ENCODE data around the gene CNN2. TPM values are rescaled to one million over a fixed set of nuclear protein-coding genes. Genes with fewer than 3 reads are reported as not detected.

Gene CNN2
- polyA plus RNA-seq, 3 donors = 69.9 to 213 (median 144) TPM

DNA sequence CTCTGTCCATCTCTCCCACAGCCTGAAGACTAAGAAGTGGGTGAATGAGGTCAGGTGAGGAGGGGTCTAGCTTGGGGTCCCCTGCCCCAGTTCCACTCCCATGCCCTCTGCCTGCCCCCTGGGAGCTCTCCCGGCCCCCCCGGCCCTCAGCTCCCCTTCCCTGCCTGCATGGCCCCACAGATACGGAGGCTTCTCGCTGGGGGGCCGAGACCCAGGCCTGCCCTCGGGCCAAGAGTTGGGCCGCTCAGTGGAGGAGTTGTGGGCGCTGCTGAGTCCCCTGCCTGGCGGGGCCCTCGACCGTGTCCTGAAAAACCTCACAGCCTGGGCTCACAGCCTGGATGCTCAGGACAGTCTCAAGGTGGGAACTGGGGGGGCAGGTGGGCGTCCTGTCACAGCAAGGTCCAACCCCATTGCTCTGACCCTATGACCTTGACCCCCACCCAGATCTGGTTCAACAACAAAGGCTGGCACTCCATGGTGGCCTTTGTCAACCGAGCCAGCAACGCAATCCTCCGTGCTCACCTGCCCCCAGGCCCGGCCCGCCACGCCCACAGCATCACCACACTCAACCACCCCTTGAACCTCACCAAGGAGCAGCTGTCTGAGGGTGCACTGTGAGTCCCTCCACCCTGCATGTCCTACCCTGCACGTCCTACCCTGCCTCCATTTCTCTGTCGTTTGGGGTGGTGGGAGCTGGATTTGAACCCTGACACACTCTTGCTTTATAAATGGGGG, 29.6 kb downstream of the CNN2 start:
- no peak for DNase-seq
- no peaks in the 10 kb centered on the region for H3K4me1 ChIP-seq (ENCODE audit: control insufficient read depth in 1 of 2, insufficient read depth in 2 of 2, low read length in 2 of 2)
- no peak overlapping the region for H2AFZ ChIP-seq (ENCODE audit: insufficient read depth, low read depth, low read length, poor library complexity, severe bottlenecking)
- no peak overlapping the region for H3K27ac ChIP-seq (ENCODE audit: low read depth in 1 of 2, low read length in 2 of 2)
- H3K9me3 ChIP-seq (replicated peaks in 1 of 2; ENCODE audit: control insufficient read depth in 1 of 2, insufficient read depth in 1 of 2, low read length in 2 of 2) = peaks cover 21 to 25% of the 10 kb centered on the region in 2 donors
- H3K4me2 ChIP-seq (replicated peaks; ENCODE audit: extremely low read depth, low read length, poor library complexity, severe bottlenecking) = no peak overlapping the region
- intact Hi-C loops (cut with micrococcal nuclease) = no loop called here
- no peaks in the 10 kb centered on the region for H3K79me2 ChIP-seq (ENCODE audit: insufficient read depth, low read length)
- 100% methylated on average over 14 of the region's 20 CpGs for WGBS (ENCODE audit: insufficient coverage)
- H3K36me3 ChIP-seq (replicated peaks in 1 of 2; ENCODE audit: control insufficient read depth in 1 of 2, insufficient read depth in 2 of 2, low read length in 2 of 2) = peaks cover 52 to 73% of the 10 kb centered on the region in 2 donors
- peaks cover 10% of the 10 kb centered on the region for H4K20me1 ChIP-seq (ENCODE audit: insufficient read depth, low read length)
- no peak overlapping the region for H3K4me3 ChIP-seq (replicated peaks in 1 of 3; ENCODE audit: low read depth in 2 of 3, low read length in 3 of 3)
- H3K4me1 Mint-ChIP-seq = peaks cover 3% of the 10 kb centered on the region
- H3K27me3 Mint-ChIP-seq (ENCODE audit: low read depth in 3 of 3) = peaks cover 0 to 9% (median 0%) of the 10 kb centered on the region in 3 donors
- H3K9me3 Mint-ChIP-seq = peaks cover 17 to 34% (median 28%) of the 10 kb centered on the region in 7 donors
- H3K36me3 Mint-ChIP-seq = peaks cover 60 to 61% of the 10 kb centered on the region in 2 donors
- no peak overlapping the region for H3K9ac ChIP-seq (ENCODE audit: insufficient read depth, low read length, poor library complexity, severe bottlenecking)
- no peaks in the 10 kb centered on the region for H3K27me3 ChIP-seq (ENCODE audit: control insufficient read depth in 2 of 2, insufficient read depth in 2 of 2, low read length in 2 of 2)
- no peak for TF ChIP-seq CTCF (IDR thresholded peaks at IDR 0.05)
- no peak overlapping the region for H3K4me3 Mint-ChIP-seq
- H3K27ac Mint-ChIP-seq = peak overlapping the region in 2 of 7 donors; percentile 57 to 76

DNA sequence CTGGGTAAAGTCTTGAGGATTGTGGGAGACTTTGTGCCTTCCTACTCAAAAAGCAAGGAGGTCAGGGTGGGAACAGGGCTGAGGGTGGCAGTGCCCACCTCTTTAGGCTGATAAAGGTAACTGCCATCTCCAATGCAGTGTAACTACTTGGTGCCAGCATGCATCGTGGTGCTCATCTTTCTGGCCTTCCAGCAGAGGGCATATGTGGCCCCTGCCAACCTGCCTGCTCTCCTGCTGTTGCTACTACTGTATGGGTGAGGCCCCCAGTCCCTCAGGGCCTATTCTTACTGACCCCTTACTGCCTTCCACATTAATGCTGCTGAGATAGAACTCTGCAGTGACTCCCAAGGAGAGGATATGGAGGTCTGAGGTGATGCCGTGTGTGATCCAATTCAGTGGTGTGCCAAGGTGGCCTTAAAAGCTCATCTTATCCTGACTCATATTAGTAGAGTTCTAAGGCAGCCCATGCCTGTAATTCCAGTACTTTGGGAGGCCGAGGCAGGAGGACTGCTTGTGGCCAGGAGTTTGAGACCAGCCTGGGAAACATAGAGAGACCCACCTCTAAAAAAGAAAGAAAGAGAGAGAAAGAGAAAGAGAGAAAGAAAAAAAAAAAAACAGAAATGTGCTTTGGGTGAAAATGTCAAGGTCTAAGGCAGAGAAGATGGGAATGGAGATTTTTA, 30.9 kb downstream of the CNN2 start:
- no peak overlapping the region for H3K27ac ChIP-seq (ENCODE audit: low read depth in 1 of 2, low read length in 2 of 2)
- H3K4me3 ChIP-seq (replicated peaks in 1 of 3; ENCODE audit: low read depth in 2 of 3, low read length in 3 of 3) = no peak overlapping the region
- H3K79me2 ChIP-seq (ENCODE audit: insufficient read depth, low read length) = no peaks in the 10 kb centered on the region
- no peaks in the 10 kb centered on the region for H3K4me1 ChIP-seq (ENCODE audit: control insufficient read depth in 1 of 2, insufficient read depth in 2 of 2, low read length in 2 of 2)
- TF ChIP-seq CTCF (IDR thresholded peaks at IDR 0.05) = peak; percentile 13
- no peak overlapping the region for H3K9ac ChIP-seq (ENCODE audit: insufficient read depth, low read length, poor library complexity, severe bottlenecking)
- H3K27me3 ChIP-seq (ENCODE audit: control insufficient read depth in 2 of 2, insufficient read depth in 2 of 2, low read length in 2 of 2) = no peaks in the 10 kb centered on the region
- Mint-ChIP-seq H3K4me1 (peaks cover 3% of the 10 kb centered on the region), H3K27ac (peak overlapping the region in 1 of 7 donors; percentile 26), H3K27me3 (ENCODE audit: low read depth in 3 of 3) (peaks cover 0 to 9% (median 0%) of the 10 kb centered on the region in 3 donors), H3K9me3 (peaks cover 17 to 32% (median 28%) of the 10 kb centered on the region in 7 donors), H3K4me3 (no peak overlapping the region), H3K36me3 (peaks cover 54 to 56% of the 10 kb centered on the region in 2 donors)
- no peak overlapping the region for H3K4me2 ChIP-seq (replicated peaks; ENCODE audit: extremely low read depth, low read length, poor library complexity, severe bottlenecking)
- WGBS (ENCODE audit: insufficient coverage) = no CpG with 5 or more reads among the region's 3 CpGs
- H2AFZ ChIP-seq (ENCODE audit: insufficient read depth, low read depth, low read length, poor library complexity, severe bottlenecking) = no peak overlapping the region
- peaks cover 49 to 68% of the 10 kb centered on the region in 2 donors for H3K36me3 ChIP-seq (replicated peaks in 1 of 2; ENCODE audit: control insufficient read depth in 1 of 2, insufficient read depth in 2 of 2, low read length in 2 of 2)
- intact Hi-C loops (cut with micrococcal nuclease) = no loop called here
- H3K9me3 ChIP-seq (replicated peaks in 1 of 2; ENCODE audit: control insufficient read depth in 1 of 2, insufficient read depth in 1 of 2, low read length in 2 of 2) = peaks cover 21 to 25% of the 10 kb centered on the region in 2 donors
- no peak for DNase-seq
- peaks cover 10% of the 10 kb centered on the region for H4K20me1 ChIP-seq (ENCODE audit: insufficient read depth, low read length)

All from CD14-positive monocyte (primary cell).